Hematopoietic multipotent progenitor cell treated with erythropoietin and hydrocortisone succinate and interleukin-3 and kit ligand, for 8 days (in vitro differentiated cells): ENCODE measurements around the gene LIN54.
A peak's percentile ranks its signal among the peaks of the same experiment; 100 is the strongest.
"Not testable (repeated sequence)": the region's sequence is repeated elsewhere in the genome, so short reads cannot be mapped to it uniquely, and the experiment has no call there.

Experiments
- DNase-seq: peaks from one replicate; pipeline ENCODE4 v3.0.0-alpha.2; 2015

The LIN54 gene

GRCh38 chr4:83012200-83012686 is 1.6 kb upstream of the LIN54 start:
- peak; percentile 50 for DNase-seq

DNA sequence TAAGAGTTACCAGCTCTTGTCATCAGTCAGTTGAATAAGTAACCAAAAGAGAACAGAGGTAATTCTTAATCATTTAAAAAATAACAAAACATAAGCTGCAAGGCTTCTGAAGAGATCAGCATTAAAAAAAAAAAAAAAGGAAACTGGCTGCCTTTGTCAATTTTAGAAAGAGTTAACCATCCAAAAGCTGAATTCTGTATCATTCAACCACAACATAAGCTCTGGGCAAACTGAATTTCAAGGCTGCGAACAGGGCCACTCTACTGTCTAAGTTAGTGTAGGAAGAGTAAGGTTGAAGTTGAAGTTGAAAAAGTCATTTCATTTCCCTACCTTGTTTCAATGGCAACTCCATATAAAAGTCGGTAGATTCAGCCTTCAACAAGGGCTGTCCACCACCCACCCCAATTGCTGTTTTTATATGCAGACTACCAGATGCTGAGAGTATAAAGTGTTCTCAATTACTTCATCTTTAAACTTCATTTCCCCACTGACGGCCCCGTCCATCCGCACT is 1.1 kb upstream of the LIN54 start:
- DNase-seq: no peak

GRCh38 chr4:83010111-83010521 is 507 bp downstream of the LIN54 start:
- peak; percentile 58 for DNase-seq

DNA sequence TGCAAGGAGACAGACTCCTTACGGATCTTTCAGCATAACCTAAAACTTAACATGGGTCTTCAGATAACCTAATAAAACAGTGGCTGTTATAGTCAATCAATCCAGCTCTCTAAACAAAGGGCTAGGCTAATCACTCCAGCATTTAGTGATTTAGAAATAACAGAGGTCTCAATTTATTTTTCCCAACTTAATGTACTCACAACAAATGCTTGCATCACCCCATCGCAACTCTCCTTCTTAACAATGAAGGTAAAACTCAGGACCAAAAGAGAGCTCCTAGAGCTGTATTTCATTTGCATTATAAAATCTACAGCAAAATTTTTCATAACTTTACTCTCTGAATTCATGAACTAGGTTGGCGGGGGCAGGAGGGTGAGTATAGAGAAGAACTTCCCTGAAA is 1.1 kb downstream of the LIN54 start:
- DNase-seq: no peak

DNA sequence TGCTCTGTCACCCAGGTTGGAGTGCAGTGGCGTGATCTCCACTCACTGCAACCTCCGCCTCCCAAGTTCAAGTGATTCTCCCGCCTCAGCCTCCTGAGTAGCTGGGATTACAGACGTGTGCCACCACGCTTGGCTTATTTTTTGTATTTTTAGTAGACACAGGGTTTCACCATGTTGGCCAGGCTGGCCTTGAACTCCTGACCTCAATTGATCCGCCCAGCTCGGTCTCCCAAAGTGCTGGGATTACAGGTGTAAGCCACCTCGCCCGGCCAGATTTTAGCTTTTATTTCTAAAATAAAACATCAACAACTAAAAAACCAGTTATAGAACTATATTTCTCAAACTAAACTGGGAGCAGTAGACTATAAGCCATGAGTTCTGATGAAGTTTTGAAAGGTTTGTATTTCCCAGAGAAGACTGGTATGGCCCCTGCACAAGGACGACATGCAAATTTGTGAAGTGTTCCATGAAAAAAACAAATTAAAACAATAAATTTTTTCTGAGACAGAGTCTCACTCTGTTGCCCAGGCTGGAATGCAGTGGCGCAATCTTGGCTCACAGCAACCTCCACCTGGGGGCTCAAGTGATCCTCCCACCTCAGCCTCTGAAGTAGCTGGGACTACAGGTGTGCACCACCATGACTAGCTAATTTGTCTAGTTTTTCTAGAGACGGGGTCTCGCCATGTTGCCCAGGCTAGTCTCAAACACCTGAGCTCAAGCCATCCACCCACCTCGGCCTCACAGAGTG is 7.4 kb downstream of the LIN54 start:
- not testable (repeated sequence) for DNase-seq

- no peak for DNase-seq
Observed at GRCh38 chr4:83002329-83002728, 8.3 kb downstream of the LIN54 start.

- DNase-seq: no peak
Observed at GRCh38 chr4:82998898-82999297, 11.7 kb downstream of the LIN54 start.

DNA sequence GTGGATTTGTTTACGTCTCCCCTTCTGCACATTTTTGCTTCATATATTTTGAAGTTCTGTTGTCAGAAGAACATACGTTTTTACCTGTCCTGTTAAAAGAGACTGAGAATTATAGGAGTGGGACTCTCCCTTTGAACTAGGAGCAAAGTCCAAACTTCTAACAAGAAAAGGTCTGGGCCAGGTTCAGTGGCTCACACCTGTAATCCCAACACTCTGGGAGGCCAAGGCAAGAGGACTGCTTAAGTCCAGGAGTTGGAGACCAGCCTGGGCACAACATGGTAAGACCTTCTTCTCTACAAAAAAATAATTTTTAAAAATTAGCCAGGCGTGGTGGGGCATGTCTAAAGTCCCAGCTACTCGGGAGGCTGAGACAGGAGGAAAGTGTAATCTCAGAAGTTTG is 15.8 kb downstream of the LIN54 start:
- DNase-seq: no peak

- DNase-seq: no peak
Observed at GRCh38 chr4:82989575-82990429, 20.8 kb downstream of the LIN54 start.

DNA sequence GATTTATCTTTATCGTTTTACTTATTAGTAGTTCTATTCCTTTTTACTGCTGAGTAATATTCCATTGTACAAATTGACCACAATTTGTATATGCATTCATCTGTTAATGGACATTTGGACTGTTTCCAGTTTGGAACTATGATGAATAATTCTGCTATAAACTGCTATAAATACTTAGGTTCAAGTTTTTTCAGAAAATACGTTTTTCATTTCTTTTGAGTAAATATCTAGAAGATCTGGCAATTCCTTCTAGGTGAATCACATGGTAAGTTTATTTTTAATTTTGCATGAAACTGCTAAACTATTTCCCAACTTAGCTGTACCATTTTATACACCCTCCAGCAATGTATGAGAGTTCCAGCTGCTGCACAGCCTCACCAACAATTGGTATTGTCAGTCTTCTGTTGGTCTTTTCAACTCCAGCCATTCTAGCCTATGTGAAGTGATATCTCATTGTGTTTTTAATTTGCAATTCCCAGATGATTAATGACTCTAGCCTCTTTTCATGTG is 22.2 kb downstream of the LIN54 start:
- no peak for DNase-seq

GRCh38 chr4:82987519-82987918 is 23.1 kb downstream of the LIN54 start:
- DNase-seq: not testable (repeated sequence)

DNA sequence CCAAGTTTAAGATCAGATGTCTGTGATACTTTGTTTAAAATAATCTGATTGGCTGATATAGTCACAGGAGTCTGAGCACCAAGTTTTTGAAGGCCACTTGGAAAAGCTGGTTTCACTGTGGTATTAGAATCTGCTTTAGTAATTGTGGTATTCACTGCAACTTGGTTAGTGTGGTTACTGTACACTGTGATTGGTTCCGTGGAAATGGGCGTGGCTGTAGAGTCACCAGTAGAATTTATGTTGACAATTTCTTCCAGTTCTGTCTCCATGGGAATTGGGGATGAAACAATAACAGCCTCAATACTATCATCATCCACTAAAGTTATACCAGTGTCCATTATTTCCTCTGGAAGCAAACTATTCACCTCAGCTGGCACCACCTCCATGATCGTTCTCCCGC is 26.2 kb downstream of the LIN54 start:
- DNase-seq: peak; percentile 70

DNA sequence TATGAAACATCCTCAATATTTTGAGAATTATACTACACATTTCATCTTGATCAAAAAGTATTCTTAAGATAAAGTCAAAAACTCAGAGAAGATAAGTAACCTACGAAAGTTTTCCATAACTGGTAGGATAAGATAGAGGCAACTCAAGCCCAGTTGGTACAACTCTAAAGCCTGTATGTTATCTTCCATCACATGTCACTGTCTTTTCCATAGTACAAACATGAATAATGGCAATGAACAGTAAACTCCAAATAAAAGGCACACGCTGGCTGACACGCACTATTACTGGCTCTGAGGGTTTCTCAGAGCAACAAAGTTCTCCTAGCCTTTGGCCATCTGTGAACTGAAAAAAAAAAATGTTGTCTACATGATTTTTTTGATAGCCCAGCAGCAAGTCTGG is 27.2 kb downstream of the LIN54 start:
- DNase-seq: peak; percentile 65

GRCh38 chr4:82981138-82981537 is 29.5 kb downstream of the LIN54 start:
- DNase-seq: no peak

DNA sequence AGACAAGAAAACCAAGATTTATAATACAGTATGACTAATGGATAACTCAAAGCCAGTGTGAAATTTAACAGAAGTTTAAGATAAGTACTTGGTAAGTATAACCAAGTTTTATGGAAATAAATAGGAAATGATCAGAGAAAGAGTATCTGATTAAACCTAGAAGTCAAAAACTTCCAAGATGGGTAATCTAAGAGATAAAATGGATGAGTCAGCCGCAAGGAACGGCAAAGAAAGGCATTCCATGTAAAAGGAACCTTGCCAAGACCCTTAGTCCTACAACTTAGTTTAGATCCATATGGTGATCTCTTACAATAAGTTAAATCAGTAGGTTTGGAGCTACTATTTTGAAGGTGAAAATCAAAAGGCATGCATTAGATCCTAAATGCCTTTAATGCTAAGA is 34.8 kb downstream of the LIN54 start:
- DNase-seq: no peak

DNA sequence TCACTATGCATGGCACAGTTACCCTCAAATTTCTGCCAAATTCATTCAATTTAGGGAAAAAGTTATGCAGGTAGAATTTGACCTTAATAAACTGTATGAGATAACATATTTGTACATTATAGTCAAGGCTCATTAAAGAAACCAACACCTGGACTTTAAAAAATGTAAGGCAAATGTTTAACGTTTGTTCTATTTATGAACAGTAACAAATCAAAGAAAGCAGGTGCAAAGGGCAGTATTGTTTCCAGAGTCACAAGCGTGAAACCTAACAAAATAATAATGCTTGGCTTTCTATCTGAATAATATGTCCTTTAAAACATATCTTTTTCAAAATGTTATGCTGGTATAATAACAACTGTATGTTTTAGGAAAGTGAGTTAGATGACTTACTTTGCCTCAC is 41.2 kb downstream of the LIN54 start:
- DNase-seq: no peak

GRCh38 chr4:82968972-82969371 is 41.7 kb downstream of the LIN54 start:
- DNase-seq: no peak

GRCh38 chr4:82965763-82966162 is 44.9 kb downstream of the LIN54 start:
- no peak for DNase-seq

DNA sequence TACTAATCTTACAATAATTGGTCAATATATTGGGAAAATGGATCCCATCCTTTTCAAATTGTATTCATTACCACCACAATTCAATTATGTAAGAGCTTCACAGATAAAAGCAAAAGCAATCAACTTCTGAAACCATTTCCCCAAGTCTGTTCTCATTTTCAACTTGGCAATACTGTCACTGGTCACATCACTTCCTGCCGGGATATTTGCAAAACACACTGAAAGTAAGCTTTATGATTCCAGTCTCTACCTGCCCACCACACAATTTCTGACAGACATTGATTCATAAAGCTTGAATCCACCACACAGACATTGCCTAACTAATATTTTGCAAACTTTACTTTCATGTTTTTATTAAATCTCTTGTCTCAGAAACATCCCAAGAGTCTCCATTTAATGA is 53.6 kb downstream of the LIN54 start:
- DNase-seq: no peak

- DNase-seq: no peak
Observed at GRCh38 chr4:82954212-82954611, 56.4 kb downstream of the LIN54 start.

DNA sequence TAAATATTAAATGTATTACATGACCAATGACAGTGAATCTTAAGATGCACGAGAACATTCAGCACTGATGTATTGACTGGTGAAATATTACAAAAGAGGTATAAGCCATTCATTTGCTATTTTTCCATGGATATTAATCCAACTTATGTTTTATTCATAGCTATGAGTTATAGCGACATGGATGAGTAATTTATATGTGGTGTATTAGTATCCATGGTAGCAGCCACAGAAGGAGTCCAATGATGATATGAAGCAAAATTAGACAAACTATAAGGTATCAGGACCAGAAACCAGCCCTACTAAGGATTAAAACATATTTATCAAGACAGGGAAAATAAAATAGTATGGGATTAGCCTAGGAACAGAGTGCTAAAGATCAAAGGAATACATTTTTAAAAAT is 59.4 kb downstream of the LIN54 start:
- DNase-seq: no peak

DNA sequence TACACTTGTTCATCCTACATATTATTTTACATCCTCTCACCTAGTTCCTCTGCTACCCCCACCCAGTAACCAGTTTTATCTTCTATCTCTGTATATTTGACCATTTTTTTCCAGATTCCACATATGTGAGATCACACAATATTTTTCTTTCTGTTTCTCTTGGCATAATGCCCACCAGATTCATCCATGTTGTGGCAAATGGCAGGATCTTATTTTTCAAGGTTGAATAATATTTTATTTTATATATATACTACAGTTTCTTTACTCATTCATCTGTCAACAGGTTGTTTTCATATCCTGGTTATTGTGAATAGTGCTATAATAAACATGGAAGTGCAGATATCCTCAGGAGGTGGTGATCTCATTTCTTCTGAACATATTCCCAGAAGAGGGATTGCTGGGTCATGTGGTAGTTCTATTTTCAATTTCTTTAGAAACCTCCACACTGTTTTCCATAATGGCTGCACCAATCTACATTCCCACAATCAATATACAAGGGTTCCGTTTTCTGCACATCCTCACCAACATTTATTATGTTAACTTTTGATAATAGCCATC is 61.9 kb downstream of the LIN54 start:
- DNase-seq: no peak

GRCh38 chr4:82947498-82947897 is 63.1 kb downstream of the LIN54 start:
- DNase-seq: no peak
